HS-27A (cell line): ENCODE results near the gene FARS2.

Source experiments
- DNase-seq: peaks from one replicate; pipeline ENCODE4 v3.0.0-alpha.2; 2012; ENCODE audit warnings: low read depth, missing footprints

Gene FARS2

DNA sequence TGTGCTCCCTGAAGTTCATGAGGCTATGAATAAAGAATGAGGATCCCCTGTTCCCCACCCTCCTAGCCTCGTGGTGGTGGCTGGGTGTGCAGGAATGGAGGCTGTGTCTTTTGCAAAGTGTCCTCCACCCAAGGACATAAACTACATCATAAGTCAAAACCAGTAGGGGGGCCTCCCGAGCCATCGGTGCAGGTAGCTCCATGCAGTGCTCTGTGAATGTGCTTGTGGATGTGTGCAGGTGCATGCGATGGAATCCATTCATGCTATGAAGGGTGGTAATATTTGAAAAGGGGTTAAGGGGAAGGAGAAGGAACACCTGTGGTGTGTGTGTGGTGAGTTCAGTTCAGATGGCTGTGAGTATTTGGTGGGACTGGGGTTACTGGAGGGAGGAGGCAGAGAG lies 548.1 kb downstream of the FARS2 start:
- no peak for DNase-seq

DNA sequence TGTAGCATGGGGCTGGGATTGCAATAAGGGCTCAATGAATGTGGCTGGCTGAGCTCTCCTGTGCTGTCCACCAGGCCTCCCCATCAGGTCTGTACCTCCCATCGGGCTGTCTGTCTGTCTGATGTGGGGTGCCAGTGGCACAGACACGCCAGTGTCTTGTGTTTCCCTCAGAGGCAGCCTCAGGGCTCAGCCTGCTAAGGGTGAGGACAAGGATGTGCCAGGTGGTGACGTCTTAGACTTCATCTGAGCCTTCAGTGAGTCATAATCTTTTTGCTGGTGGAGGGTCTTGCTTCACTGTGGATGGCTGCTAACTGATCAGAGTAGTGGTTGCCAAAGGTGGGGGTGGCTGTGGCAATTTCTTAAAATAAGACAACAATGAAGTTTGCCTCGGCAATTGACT lies 550.7 kb downstream of the FARS2 start:
- DNase-seq = no peak

DNA sequence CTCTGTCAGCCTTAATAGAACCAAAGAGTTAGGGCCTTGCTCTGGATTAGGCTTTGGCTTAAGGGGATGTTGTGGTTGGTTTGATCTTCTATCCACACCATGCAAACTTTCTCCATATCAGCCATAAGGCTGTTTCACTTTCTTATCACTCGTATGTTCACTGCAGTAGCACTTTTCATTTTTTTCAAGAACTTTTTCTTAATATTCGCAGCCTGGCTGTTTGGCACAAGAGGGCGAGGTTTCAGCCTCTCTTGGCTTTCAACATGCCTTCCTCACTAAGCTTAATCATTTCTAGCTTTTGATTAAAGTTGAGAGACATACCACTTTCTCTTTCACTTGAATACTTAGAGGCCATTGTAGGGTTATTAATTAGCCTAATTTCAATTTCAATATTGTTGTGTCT lies 552.3 kb downstream of the FARS2 start:
- DNase-seq = no peak

DNA sequence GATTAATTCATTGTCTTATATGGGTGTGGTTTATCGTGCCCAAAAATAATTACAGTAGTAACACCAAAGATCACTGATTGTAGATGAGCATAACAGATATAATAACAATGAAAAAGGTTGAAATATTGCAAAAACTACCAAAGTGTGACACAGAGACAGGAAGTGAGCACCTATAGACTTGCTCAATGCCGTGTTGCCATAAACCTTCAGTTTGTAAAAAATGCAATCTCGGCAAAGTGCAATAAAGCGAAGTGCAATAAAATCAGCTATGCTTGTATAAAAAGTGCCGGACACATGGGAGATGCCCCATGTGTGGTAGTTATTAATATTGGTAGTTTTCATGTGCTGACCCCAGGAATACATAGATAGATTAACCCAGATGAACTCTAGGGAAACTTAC lies 552.8 kb downstream of the FARS2 start:
- no peak for DNase-seq

DNA sequence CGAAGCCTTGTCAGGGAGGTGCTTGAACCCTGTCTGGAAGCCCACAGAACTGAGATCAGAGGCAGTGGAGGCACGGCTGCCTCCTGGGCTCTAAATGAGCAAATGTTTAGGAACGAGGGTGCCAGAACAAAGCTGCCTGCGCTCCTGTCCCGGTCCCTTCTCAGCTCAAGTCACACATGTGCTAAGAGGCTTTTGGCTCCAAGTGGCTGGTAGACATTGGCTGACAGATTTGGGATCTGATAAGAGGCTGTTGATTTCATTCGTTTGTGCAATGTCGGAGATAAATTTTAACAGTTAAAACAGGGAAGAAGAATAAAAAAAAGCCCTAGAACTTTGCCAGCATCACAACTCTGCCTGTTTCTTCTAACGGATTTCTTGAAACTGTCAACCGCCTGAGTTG lies 553.6 kb downstream of the FARS2 start:
- DNase-seq = no peak

DNA sequence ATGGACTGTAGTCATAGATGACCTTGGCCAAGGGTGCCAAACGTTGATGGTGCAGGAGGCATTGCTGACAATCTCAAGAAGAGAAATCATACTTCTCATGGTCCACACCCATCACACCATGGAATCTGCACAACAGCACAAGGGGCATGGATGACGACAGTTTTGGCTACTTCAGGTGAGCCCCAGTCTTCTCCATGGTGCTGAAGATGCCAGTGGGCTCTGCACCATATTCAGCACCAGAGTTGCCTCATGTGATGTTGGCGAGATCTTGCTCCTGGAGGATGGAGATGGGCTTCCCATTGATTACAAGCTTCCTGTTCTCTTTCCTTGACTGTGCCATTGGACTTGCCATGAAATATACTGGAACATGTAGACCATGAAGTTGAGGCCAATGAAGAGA lies 556.6 kb downstream of the FARS2 start:
- no peak for DNase-seq

DNA sequence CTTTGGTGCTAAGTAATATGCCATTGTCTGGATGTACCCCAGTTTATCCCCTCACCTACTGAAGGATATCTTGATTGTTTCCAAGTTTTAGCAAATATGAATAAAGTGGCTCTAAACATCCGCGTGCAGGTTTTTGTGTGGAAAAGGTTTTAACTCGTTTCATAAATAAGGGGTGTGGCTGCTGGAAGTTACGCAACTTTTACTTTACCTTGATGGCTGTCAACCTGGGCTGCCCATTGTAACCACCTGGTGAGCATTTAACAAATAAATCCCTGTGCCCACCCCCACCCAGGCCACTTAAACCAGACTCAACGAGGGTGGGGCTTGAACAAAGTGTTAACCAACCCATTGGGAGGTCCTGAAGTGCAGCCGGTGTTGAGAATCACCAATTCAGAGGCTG lies 557.6 kb downstream of the FARS2 start:
- no peak for DNase-seq
